H9 (cell line): ENCODE data around the gene RBM19. TPM values are rescaled to one million over a fixed set of nuclear protein-coding genes. Genes with fewer than 3 reads are reported as not detected.

ENCODE experiments used
- DNase-seq: peaks from one replicate; pipeline ENCODE4 v3.0.0-alpha.2; 2017
- H2AFZ ChIP-seq: one replicate; pipeline ENCODE4 v1.6.1; 2013; ENCODE audit warnings: mild to moderate bottlenecking, low read length, control low read depth, moderate library complexity
- H2AK5ac ChIP-seq: 2 replicates; pipeline ENCODE4 v1.6.1; 2013; ENCODE audit warnings: low read length, control low read depth, mixed read lengths; ENCODE audit not compliant: insufficient read length
- H2BK120ac ChIP-seq: one replicate; pipeline ENCODE4 v1.6.1; 2013; ENCODE audit warnings: low read depth, mild to moderate bottlenecking, low read length, control low read depth, inconsistent platforms; ENCODE audit not compliant: poor library complexity, severe bottlenecking
- H2BK12ac ChIP-seq: 2 replicates; pipeline ENCODE4 v1.6.1; 2013; ENCODE audit warnings: low read length, control low read depth, mixed read lengths, low read depth; ENCODE audit not compliant: insufficient read length
- H2BK15ac ChIP-seq: 2 replicates; pipeline ENCODE4 v1.6.1; 2013; ENCODE audit warnings: low read depth, low read length, control low read depth
- H2BK20ac ChIP-seq: one replicate; pipeline ENCODE4 v1.6.1; 2013; ENCODE audit warnings: low read depth, mild to moderate bottlenecking, low read length, control low read depth, inconsistent platforms; ENCODE audit not compliant: poor library complexity, severe bottlenecking
- H2BK5ac ChIP-seq: 2 replicates; pipeline ENCODE4 v1.6.1; 2013; ENCODE audit warnings: low read length, control low read depth, mixed read lengths; ENCODE audit not compliant: insufficient read length
- H3K14ac ChIP-seq: 2 replicates; pipeline ENCODE4 v1.6.1; 2013; ENCODE audit warnings: low read length, control low read depth; ENCODE audit not compliant: insufficient read depth
- H3K18ac ChIP-seq: 2 replicates; pipeline ENCODE4 v1.6.1; 2013; ENCODE audit warnings: low read depth, mild to moderate bottlenecking, mixed read lengths, low read length, control low read depth; ENCODE audit not compliant: insufficient read length
- H3K23ac ChIP-seq: 2 replicates; pipeline ENCODE4 v1.6.1; 2013; ENCODE audit warnings: low read length, control low read depth, mixed read lengths, low read depth; ENCODE audit not compliant: insufficient read length
- H3K23me2 ChIP-seq: 2 replicates; pipeline ENCODE4 v1.6.1; 2013; ENCODE audit warnings: low read depth, mild to moderate bottlenecking, mixed read lengths, low read length, control low read depth; ENCODE audit not compliant: insufficient read length, poor library complexity, severe bottlenecking
- H3K27ac ChIP-seq: 2 replicates; pipeline ENCODE4 v1.5.1; 2013; ENCODE audit warnings: low read length, control low read depth, mixed read lengths, low read depth; ENCODE audit not compliant: insufficient read length
- H3K27me3 ChIP-seq: 2 replicates; pipeline ENCODE4 v1.6.1; 2013; ENCODE audit warnings: low read length, control low read depth, inconsistent platforms; ENCODE audit not compliant: insufficient read depth
- H3K4ac ChIP-seq: 2 replicates; pipeline ENCODE4 v1.6.1; 2013; ENCODE audit warnings: low read depth, mild to moderate bottlenecking, control low read depth, inconsistent platforms, low read length, moderate library complexity
- H3K4me1 ChIP-seq: 2 replicates; pipeline ENCODE4 v1.6.1; 2013; ENCODE audit warnings: low read length, control low read depth, inconsistent platforms; ENCODE audit not compliant: insufficient read depth
- H3K4me2 ChIP-seq: 2 replicates; pipeline ENCODE4 v1.6.1; 2013; ENCODE audit warnings: low read length, control low read depth, mixed read lengths; ENCODE audit not compliant: insufficient read length, insufficient read depth
- H3K56ac ChIP-seq: 2 replicates; pipeline ENCODE4 v1.6.1; 2013; ENCODE audit warnings: low read depth, mild to moderate bottlenecking, mixed read lengths, low read length, control low read depth; ENCODE audit not compliant: insufficient read length
- H3K79me1 ChIP-seq: 2 replicates; pipeline ENCODE4 v1.6.1; 2013; ENCODE audit warnings: low read depth, mild to moderate bottlenecking, moderate library complexity, low read length, control low read depth, inconsistent platforms; ENCODE audit not compliant: insufficient read depth, poor library complexity, severe bottlenecking
- H3K79me2 ChIP-seq: 2 replicates; pipeline ENCODE4 v1.6.1; 2013; ENCODE audit warnings: low read length, control low read depth, inconsistent platforms; ENCODE audit not compliant: insufficient read depth
- H3K9ac ChIP-seq: 2 replicates; pipeline ENCODE4 v1.6.1; 2013; ENCODE audit warnings: low read length, control low read depth, mixed read lengths; ENCODE audit not compliant: insufficient read length; ENCODE audit errors: extremely low read depth
- H3K9me3 ChIP-seq: one replicate; pipeline ENCODE4 v1.6.1; 2013; ENCODE audit warnings: low read depth, low read length, inconsistent platforms; ENCODE audit not compliant: control insufficient read depth
- H3T11ph ChIP-seq: one replicate; pipeline ENCODE4 v1.6.1; 2013; ENCODE audit warnings: mild to moderate bottlenecking, low read length, control low read depth, inconsistent platforms
- H4K20me1 ChIP-seq: one replicate; pipeline ENCODE4 v1.6.1; 2013; ENCODE audit not compliant: control insufficient read depth, insufficient read length, insufficient read depth
- H4K5ac ChIP-seq: 2 replicates; pipeline ENCODE4 v1.6.1; 2013; ENCODE audit warnings: low read depth, mild to moderate bottlenecking, mixed read lengths, low read length, control low read depth; ENCODE audit not compliant: insufficient read length
- H4K8ac ChIP-seq: replicated peaks from 2 replicates; pipeline ENCODE4 v1.6.1; 2013; ENCODE audit warnings: low read length, control low read depth, mixed read lengths, low read depth; ENCODE audit not compliant: insufficient read length
- H4K91ac ChIP-seq: 2 replicates; pipeline ENCODE4 v1.6.1; 2013; ENCODE audit warnings: low read depth, mild to moderate bottlenecking, moderate library complexity, mixed read lengths, low read length, control low read depth; ENCODE audit not compliant: insufficient read length
- H3K27ac Mint-ChIP-seq, 3 experiments: 2 replicates in 2 of 3; 3 replicates in 1 of 3; pipeline ENCODE4 v1.8.0; 2020 to 2021; ENCODE audit warnings: mixed read lengths in 3 of 3, mild to moderate bottlenecking in 1 of 3, moderate library complexity in 1 of 3
- H3K27me3 Mint-ChIP-seq: 2 replicates; pipeline ENCODE4 v1.8.0; 2021; ENCODE audit warnings: low read depth, mild to moderate bottlenecking, moderate library complexity, mixed read lengths
- H3K36me3 Mint-ChIP-seq, 3 experiments: 2 replicates in 2 of 3; 3 replicates in 1 of 3; pipeline ENCODE4 v1.8.0; 2020 to 2021; ENCODE audit warnings: low read depth in 3 of 3, mixed read lengths in 3 of 3; ENCODE audit not compliant: insufficient read depth in 1 of 3
- H3K4me1 Mint-ChIP-seq, 2 experiments: 2 replicates each; pipeline ENCODE4 v1.8.0; 2020; ENCODE audit warnings: mixed read lengths in 2 of 2
- H3K4me3 Mint-ChIP-seq, 2 experiments: 2 replicates in 1 of 2; 3 replicates in 1 of 2; pipeline ENCODE4 v1.8.0; 2020 to 2021; ENCODE audit warnings: mild to moderate bottlenecking in 2 of 2, mixed read lengths in 2 of 2, moderate library complexity in 1 of 2
- H3K9me3 Mint-ChIP-seq, 2 experiments: 2 replicates in 1 of 2; 3 replicates in 1 of 2; pipeline ENCODE4 v1.8.0; 2020; ENCODE audit warnings: mild to moderate bottlenecking in 2 of 2, mixed read lengths in 2 of 2, moderate library complexity in 1 of 2
- WGBS: extraction: QIAGEN DNeasy Blood & Tissue Kit; methylation state at CpG from one replicate; pipeline ENCODE4 v1.1.7; 2013; ENCODE audit warnings: missing lambda C conversion rate, low lambda C conversion rate, mixed read lengths; ENCODE audit not compliant: insufficient read length; ENCODE audit errors: extremely low coverage; 5-methylcytosine and 5-hydroxymethylcytosine counted together
- total RNA-seq: library from RNA; stranded (reverse); gene quantifications from 2 replicates; pipeline ENCODE4 v1.2.1, GENCODE V29; 2021
- TF ChIP-seq, protein P1 (sequence below): fragments of 200-600 bp; sonication (generic); conservative IDR thresholded peaks from 3 replicates; pipeline ENCODE4 v1.8.0; 2021; ENCODE audit warnings: antibody characterized with exemption, mild to moderate bottlenecking

RBM19 gene
- total RNA-seq, 1 experiment from 2014 or later, result 32.2 TPM

DNA sequence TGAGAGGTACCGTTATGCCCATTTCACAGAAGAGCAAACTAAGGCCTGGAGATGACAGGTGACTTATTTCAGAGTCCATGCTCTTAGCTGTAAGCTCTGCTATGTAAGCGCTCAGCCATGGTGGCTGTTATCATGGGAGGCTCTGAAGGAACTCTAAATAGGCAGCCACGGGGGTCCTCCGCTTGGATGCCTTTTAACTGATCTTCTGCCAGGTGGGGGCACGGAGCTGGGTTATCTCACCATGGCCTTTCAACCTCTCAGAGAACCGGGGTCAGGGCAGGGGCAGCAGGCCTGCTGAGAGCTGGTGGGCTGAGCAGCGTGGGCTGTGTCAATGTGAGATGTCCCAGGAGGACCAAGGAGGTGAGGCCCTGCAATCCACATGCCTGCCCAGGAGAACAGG lies 49.7 kb upstream of the RBM19 start:
- Histone ChIP-seq H2AFZ (no peak overlapping the region), H3K4ac (no peak overlapping the region), H3K27me3 (no peaks in the 10 kb centered on the region), H2BK12ac (no peak overlapping the region), H3K79me2 (no peaks in the 10 kb centered on the region), H3K23ac (no peak overlapping the region), H3K27ac (no peak overlapping the region), H2BK120ac (no peak overlapping the region), H3K9me3 (no peaks in the 10 kb centered on the region), H3K14ac (no peak overlapping the region), H2BK20ac (no peak overlapping the region), H3K56ac (no peak overlapping the region), H3K4me1 (no peaks in the 10 kb centered on the region), H3T11ph (no peak overlapping the region), H3K23me2 (no peaks in the 10 kb centered on the region), H2AK5ac (no peak overlapping the region), H2BK15ac (no peak overlapping the region), H3K9ac (no peak overlapping the region), H4K91ac (no peak overlapping the region), H4K5ac (no peak overlapping the region), H2BK5ac (no peak overlapping the region), H3K4me2 (no peak overlapping the region), H4K20me1 (no peaks in the 10 kb centered on the region), H3K18ac (no peak overlapping the region), H4K8ac (no peak overlapping the region), H3K79me1 (no peaks in the 10 kb centered on the region)
- WGBS, result no CpG with 5 or more reads among the region's 7 CpGs
- Mint-ChIP-seq H3K27me3 (peaks cover 51% of the 10 kb centered on the region), H3K9me3 (peaks cover 7 to 12% of the 10 kb centered on the region in 2 experiments), H3K36me3 (no peaks in the 10 kb centered on the region; a peak in 1 of 7 replicates), H3K27ac (peak overlapping the region in 1 of 3 experiments; percentile 83; a peak in 1 of 7 replicates), H3K4me3 (no peak overlapping the region), H3K4me1 (peaks cover 0 to 8% of the 10 kb centered on the region in 2 experiments; a peak in 2 of 4 replicates)
- no peak for DNase-seq
- TF ChIP-seq, protein P1, sequence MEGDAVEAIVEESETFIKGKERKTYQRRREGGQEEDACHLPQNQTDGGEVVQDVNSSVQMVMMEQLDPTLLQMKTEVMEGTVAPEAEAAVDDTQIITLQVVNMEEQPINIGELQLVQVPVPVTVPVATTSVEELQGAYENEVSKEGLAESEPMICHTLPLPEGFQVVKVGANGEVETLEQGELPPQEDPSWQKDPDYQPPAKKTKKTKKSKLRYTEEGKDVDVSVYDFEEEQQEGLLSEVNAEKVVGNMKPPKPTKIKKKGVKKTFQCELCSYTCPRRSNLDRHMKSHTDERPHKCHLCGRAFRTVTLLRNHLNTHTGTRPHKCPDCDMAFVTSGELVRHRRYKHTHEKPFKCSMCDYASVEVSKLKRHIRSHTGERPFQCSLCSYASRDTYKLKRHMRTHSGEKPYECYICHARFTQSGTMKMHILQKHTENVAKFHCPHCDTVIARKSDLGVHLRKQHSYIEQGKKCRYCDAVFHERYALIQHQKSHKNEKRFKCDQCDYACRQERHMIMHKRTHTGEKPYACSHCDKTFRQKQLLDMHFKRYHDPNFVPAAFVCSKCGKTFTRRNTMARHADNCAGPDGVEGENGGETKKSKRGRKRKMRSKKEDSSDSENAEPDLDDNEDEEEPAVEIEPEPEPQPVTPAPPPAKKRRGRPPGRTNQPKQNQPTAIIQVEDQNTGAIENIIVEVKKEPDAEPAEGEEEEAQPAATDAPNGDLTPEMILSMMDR, result no peak
